K562 (cell line): ENCODE data around the gene ATP2B1. TPM values are rescaled to one million over a fixed set of nuclear protein-coding genes. Genes with fewer than 3 reads are reported as not detected.

Source experiments
- ATAC-seq: fragments of 200-7000 bp; cut with Tn5 transposase; 3 replicates; pipeline ENCODE4 v1.9.1; 2020; ENCODE audit warnings: moderate library complexity
- BruUV-seq: library from RNA; stranded (reverse); fragments of 400-500 nt; replicated peaks from 2 replicates; lab custom pipeline; 2021; lab: Mats Ljungman, UMichigan
- CTCF ChIA-PET: fragments of 300-600 bp; formaldehyde crosslinking; extraction: SDS; loops from one replicate; lab custom pipeline; 2021; ENCODE audit warnings: low intra/inter-chr PET ratio; lab: Yijun Ruan, JAX
- POLR2A ChIA-PET: fragments of 300-600, 350-650 bp; sonication (Branson Sonifier 250); formaldehyde crosslinking; extraction: SDS; loops from one replicate; lab custom pipeline; 2021; ENCODE audit warnings: antibody characterized with exemption, inconsistent platforms; lab: Yijun Ruan, JAX
- DNase-seq, 4 experiments: peaks; one replicate each; pipeline versions ENCODE4 v3.0.0 to v3.0.0-alpha.2; 2011 to 2018; ENCODE audit warnings: low spot score in 3 of 4, mixed read lengths in 3 of 4; ENCODE audit errors: extremely low read depth in 1 of 4
- FAIRE-seq: peaks from 2 replicates; lab custom pipeline; 2011; peaks lifted over from hg19 to GRCh38; lab: Jason Lieb, UNC
- H2AFZ ChIP-seq: 2 replicates; pipeline ENCODE4 v1.6.0; 2011; ENCODE audit warnings: low read depth, low read length, control low read depth, inconsistent platforms
- H3K27ac ChIP-seq: fragments of 200-600 bp; 3 replicates; pipeline ENCODE4 v1.8.0; 2011; ENCODE audit warnings: low read depth, mild to moderate bottlenecking, control low read depth, inconsistent platforms, low read length, moderate library complexity, mixed read lengths; ENCODE audit errors: extremely low read depth
- H3K27me3 ChIP-seq, 2 experiments: fragments of 300-600 bp in 1 of 2; 2 replicates in 1 of 2; 3 replicates in 1 of 2; pipeline versions ENCODE4 v1.6.0 to v1.8.0; 2011; ENCODE audit warnings: inconsistent platforms in 2 of 2, low read length in 2 of 2, mild to moderate bottlenecking in 1 of 2, mixed read lengths in 1 of 2, moderate library complexity in 1 of 2; ENCODE audit not compliant: control insufficient read depth in 2 of 2, insufficient read depth in 2 of 2
- H3K36me3 ChIP-seq: fragments of 300-600 bp; 3 replicates; pipeline ENCODE4 v1.8.0; 2011; ENCODE audit warnings: mild to moderate bottlenecking, low read length, inconsistent platforms; ENCODE audit not compliant: control insufficient read depth, insufficient read depth
- H3K4me1 ChIP-seq, 2 experiments: fragments of 200-600 bp in 1 of 2; replicated peaks in 1 of 2; 2 replicates in 1 of 2; 3 replicates in 1 of 2; pipeline versions ENCODE4 v1.5.1 to v1.8.0; 2011; ENCODE audit warnings: inconsistent platforms in 2 of 2, low read length in 2 of 2, mild to moderate bottlenecking in 1 of 2, mixed read lengths in 1 of 2, moderate library complexity in 1 of 2; ENCODE audit not compliant: control insufficient read depth in 2 of 2, insufficient read depth in 2 of 2
- H3K4me2 ChIP-seq: 2 replicates; pipeline ENCODE4 v1.6.1; 2011; ENCODE audit warnings: low read length, control low read depth, inconsistent platforms, mixed read lengths; ENCODE audit not compliant: insufficient read depth
- H3K4me3 ChIP-seq: fragments of 200-600 bp; sonication (generic), shearing (Covaris generic); 2 replicates; pipeline ENCODE4 v1.5.1; 2016; ENCODE audit warnings: control low read depth, inconsistent platforms
- H3K79me2 ChIP-seq: fragments of 200-600 bp; 3 replicates; pipeline ENCODE4 v1.8.0; 2011; ENCODE audit warnings: low read length, inconsistent platforms; ENCODE audit not compliant: control insufficient read depth, insufficient read depth
- H3K9ac ChIP-seq, 2 experiments: 2 replicates each; pipeline versions ENCODE4 v1.6.0 to v1.6.1; 2011; ENCODE audit warnings: low read depth in 2 of 2, low read length in 2 of 2, control low read depth in 1 of 2, inconsistent platforms in 1 of 2, mild to moderate bottlenecking in 1 of 2, mixed read lengths in 1 of 2; ENCODE audit not compliant: insufficient read depth in 1 of 2
- H3K9me1 ChIP-seq: one replicate; pipeline ENCODE4 v1.6.0; 2011; ENCODE audit warnings: inconsistent platforms, mild to moderate bottlenecking, low read length, moderate library complexity; ENCODE audit not compliant: control insufficient read depth, insufficient read depth
- H3K9me3 ChIP-seq: replicated peaks from 2 replicates; pipeline ENCODE4 v1.5.1; 2011; ENCODE audit warnings: low read depth, low read length, inconsistent platforms; ENCODE audit not compliant: control insufficient read depth, insufficient read depth
- H4K20me1 ChIP-seq: replicated peaks from 2 replicates; pipeline ENCODE4 v1.6.1; 2011; ENCODE audit warnings: low read length, inconsistent platforms, mixed read lengths; ENCODE audit not compliant: control insufficient read depth, insufficient read depth
- CTCF ChIP-seq, 3 experiments: IDR thresholded peaks in 2 of 3; conservative IDR thresholded peaks in 1 of 3; 2 replicates each; pipeline ENCODE4 v1.5.1; 2011 to 2012; ENCODE audit warnings: low read length in 3 of 3, mild to moderate bottlenecking in 3 of 3, control low read depth in 2 of 3, improper control_type of control experiment in 1 of 3, inconsistent platforms in 1 of 3, low read depth in 1 of 3, mixed read lengths in 1 of 3, moderate library complexity in 1 of 3; ENCODE audit not compliant: insufficient read depth in 2 of 3
- EP300 ChIP-seq: IDR thresholded peaks from 2 replicates; pipeline ENCODE4 v1.6.1; 2012; ENCODE audit warnings: low read length, improper control_type of control experiment
- ESRRA ChIP-seq: fragments of 450-650 bp; IDR thresholded peaks from 2 replicates; pipeline ENCODE4 v1.6.1; 2014; ENCODE audit warnings: low read depth, mild to moderate bottlenecking, moderate library complexity, borderline replicate concordance
- HEY1 ChIP-seq: fragments of 250-450 bp; sonication (Bioruptor Pico); IDR thresholded peaks from 2 replicates; pipeline ENCODE4 v1.5.0; 2020; ENCODE audit warnings: mild to moderate bottlenecking, moderate library complexity, borderline replicate concordance
- HMGXB4 ChIP-seq: sonication (generic); formaldehyde crosslinking; IDR thresholded peaks from 2 replicates; pipeline ENCODE4 v1.8.1; 2023; ENCODE audit warnings: mild to moderate bottlenecking, missing genetic modification reagents
- RAD21 ChIP-seq, 2 experiments: fragments of 250-450 bp in 1 of 2; fragments of 450-650 bp in 1 of 2; sonication (Bioruptor Pico) in 1 of 2; formaldehyde crosslinking in 1 of 2; IDR thresholded peaks in 1 of 2; conservative IDR thresholded peaks in 1 of 2; 2 replicates each; pipeline versions ENCODE4 v1.4.0 to v1.8.0; 2020 to 2022; ENCODE audit warnings: mild to moderate bottlenecking in 2 of 2, moderate library complexity in 1 of 2
- RBM22 ChIP-seq: fragments of 200-400 bp; formaldehyde crosslinking; IDR thresholded peaks from 2 replicates; pipeline ENCODE4 v1.6.1; 2018; ENCODE audit warnings: low read length, low read depth; ENCODE audit not compliant: poor library complexity, severe bottlenecking
- ZBTB17 ChIP-seq: fragments of 450-650 bp; formaldehyde crosslinking; IDR thresholded peaks from 2 replicates; pipeline ENCODE4 v1.4.0; 2020; ENCODE audit warnings: mild to moderate bottlenecking
- WGBS: fragments of 100-300 bp; shearing (Covaris generic); methylation state at CpG from one replicate; pipeline ENCODE4 v1.1.6; 2016; ENCODE audit warnings: low coverage, mixed read lengths; ENCODE audit not compliant: insufficient coverage; ENCODE audit errors: missing lambda C conversion rate; 5-methylcytosine and 5-hydroxymethylcytosine counted together
- in situ Hi-C: fragments of 300-500 bp; cut with MboI; formaldehyde crosslinking; loops from 4 replicates; pipeline ENCODE4 v1.15.0; 2018; ENCODE audit warnings: inconsistent platforms, mixed read lengths
- intact Hi-C: fragments of 100-400 bp; cut with micrococcal nuclease; formaldehyde crosslinking; loops from 2 replicates; pipeline ENCODE4 v1.14.2; 2022
- polyA plus RNA-seq, 8 experiments: library from polyadenylated mRNA; depleted of rRNA in 4 of 8; stranded (reverse) in 5 of 8; unstranded in 3 of 8; fragments of >200 nt; fragmentation: Nextera tagmentation in 2 of 8; fragmentation: Illumina TruSeq in 1 of 8; extraction: Ambion mirVana in 2 of 8; extraction: Trizol in 1 of 8; gene quantifications; 2 replicates each; pipeline versions ENCODE4 v1.2.1 to v1.2.3, GENCODE V29; 2011 to 2014; ENCODE audit warnings: inconsistent platforms in 1 of 8, missing spikeins in 1 of 8
- total RNA-seq, 7 experiments: library from RNA; depleted of rRNA in 6 of 7; stranded (reverse); fragments of >200 nt in 6 of 7; fragmentation: Illumina TruSeq in 2 of 7; extraction: Trizol in 2 of 7; gene quantifications; 2 replicates each; pipeline versions ENCODE4 v1.2.1 to v1.2.3, GENCODE V29; 2011 to 2021; ENCODE audit warnings: low replicate concordance in 1 of 7

Gene ATP2B1
- total and polyA plus RNA-seq, 9 of the 15 experiments (the other 6 are each of a cell fraction or from before 2014, with no cell fraction given): 8.6 to 39.0 (median 27.8) TPM

GRCh38 chr12:89618113-89618862, 90.3 kb downstream of the ATP2B1 start:
- 15% methylated on average over 2 of the region's 2 CpGs for WGBS
- Histone ChIP-seq H3K79me2 (no peaks in the 10 kb centered on the region), H3K9me3 (no peaks in the 10 kb centered on the region), H3K9me1 (no peaks in the 10 kb centered on the region), H3K36me3 (peaks cover 32% of the 10 kb centered on the region), H4K20me1 (no peaks in the 10 kb centered on the region), H3K4me2 (no peak overlapping the region), H3K27ac (no peak overlapping the region), H3K4me1 (peaks cover 0 to 4% of the 10 kb centered on the region in 2 experiments; a peak in 2 of 5 replicates), H3K4me3 (no peak overlapping the region), H2AFZ (no peak overlapping the region), H3K9ac (no peak overlapping the region), H3K27me3 (no peaks in the 10 kb centered on the region)
- BruUV-seq: no TSS peak
- TF ChIP-seq ZBTB17 (CRISPR knock-in tag): no peak
- no peak for TF ChIP-seq EP300
- TF ChIP-seq HMGXB4 (CRISPR knock-in tag): no peak
- TF ChIP-seq RAD21 (CRISPR knock-in tag; conservative IDR thresholded peaks at IDR 0.05 in 1 of 2, IDR thresholded peaks at IDR 0.05 in 1 of 2): 0 out of 4 replicates have a peak, but pooled peaks of 1 of the 2 experiments have one; percentile 3
- no peak for TF ChIP-seq ESRRA
- peak; percentile 19 for TF ChIP-seq RBM22
- no peak for TF ChIP-seq HEY1
- TF ChIP-seq CTCF (IDR thresholded peaks at IDR 0.05 in 2 of 3, conservative IDR thresholded peaks at IDR 0.05 in 1 of 3; ENCODE audit: insufficient read depth in 2 of 3, low read depth in 1 of 3, low read length in 3 of 3): peak in 1 of 3 experiments; percentile 9; a peak in 1 of 6 replicates
- DNase-seq: no peak
- ChIA-PET CTCF (no interaction called here), POLR2A (interaction anchor here (0.7 to 1.4 kb wide), 2 partner anchors 7 to 28 kb away, joined by 3 read pairs; no protein-coding TSS in a partner anchor)
- intact Hi-C loops (loop anchor here (5.0 kb wide), 1 partner anchor 74 kb away; no protein-coding TSS in a partner anchor), in situ Hi-C loops (no loop called here)
- ATAC-seq: peak; percentile 59; the same call in 2 of the 3 replicates
- FAIRE-seq: no peak
